SK-N-SH treated with all-trans-retinoic acid at 6 μM for 48 hours (cell line): ENCODE measurements around the gene ANK2.

Source experiments
- ARNTL ChIP-seq: fragments of 450-650 bp; formaldehyde crosslinking; IDR thresholded peaks from 2 replicates; pipeline ENCODE4 v1.5.0; 2020; ENCODE audit warnings: low read depth, mild to moderate bottlenecking, moderate library complexity, borderline replicate concordance
- BACH2 ChIP-seq: fragments of 250-450 bp; sonication (Bioruptor Pico); IDR thresholded peaks from 2 replicates; pipeline ENCODE4 v1.9.0; 2021; ENCODE audit warnings: mild to moderate bottlenecking, borderline replicate concordance
- CREB5 ChIP-seq: fragments of 250-450 bp; sonication (Bioruptor Pico); IDR thresholded peaks from 2 replicates; pipeline ENCODE4 v1.5.1; 2020; ENCODE audit warnings: low read depth, mild to moderate bottlenecking, moderate library complexity
- CSDC2 ChIP-seq: fragments of 250-450 bp; sonication (Bioruptor Pico); IDR thresholded peaks from 2 replicates; pipeline ENCODE4 v1.5.0; 2020; ENCODE audit warnings: mild to moderate bottlenecking, moderate library complexity
- ISL1 ChIP-seq: fragments of 250-450 bp; sonication (Bioruptor Pico); IDR thresholded peaks from 2 replicates; pipeline ENCODE4 v2.1.2; 2022; ENCODE audit warnings: mild to moderate bottlenecking, moderate library complexity
- POU6F1 ChIP-seq: fragments of 250-450 bp; sonication (Bioruptor Pico); IDR thresholded peaks from 2 replicates; pipeline ENCODE4 v1.8.0; 2021; ENCODE audit warnings: low read depth, mild to moderate bottlenecking, moderate library complexity, borderline replicate concordance
- PPARA ChIP-seq: fragments of 250-450 bp; sonication (Bioruptor Pico); IDR thresholded peaks from 2 replicates; pipeline ENCODE4 v1.5.0; 2020; ENCODE audit warnings: mild to moderate bottlenecking, borderline replicate concordance
- RARB ChIP-seq: fragments of 250-450 bp; sonication (Bioruptor Pico); IDR thresholded peaks from 2 replicates; pipeline ENCODE4 v1.8.0; 2021; ENCODE audit warnings: mild to moderate bottlenecking, moderate library complexity
- SNAI2 ChIP-seq: fragments of 250-450 bp; sonication (Bioruptor Pico); IDR thresholded peaks from 2 replicates; pipeline ENCODE4 v1.5.0; 2020; ENCODE audit warnings: mild to moderate bottlenecking, moderate library complexity
- TCF4 ChIP-seq: fragments of 250-450 bp; sonication (Bioruptor Pico); IDR thresholded peaks from 2 replicates; pipeline ENCODE4 v1.8.0; 2021; ENCODE audit warnings: mild to moderate bottlenecking, moderate library complexity, borderline replicate concordance
- TSHZ2 ChIP-seq: fragments of 250-450 bp; sonication (Bioruptor Pico); IDR thresholded peaks from 2 replicates; pipeline ENCODE4 v1.5.0; 2020; ENCODE audit warnings: mild to moderate bottlenecking, moderate library complexity
- ZC3H10 ChIP-seq: fragments of 250-450 bp; sonication (Bioruptor Pico); IDR thresholded peaks from 2 replicates; pipeline ENCODE4 v1.5.1; 2021; ENCODE audit warnings: mild to moderate bottlenecking, moderate library complexity
- ZFP3 ChIP-seq: fragments of 250-450 bp; sonication (Bioruptor Pico); IDR thresholded peaks from 2 replicates; pipeline ENCODE4 v1.5.0; 2020; ENCODE audit warnings: mild to moderate bottlenecking, moderate library complexity
- ZNF8 ChIP-seq: fragments of 450-650 bp; formaldehyde crosslinking; IDR thresholded peaks from 2 replicates; pipeline ENCODE4 v1.5.0; 2020; ENCODE audit warnings: mild to moderate bottlenecking, moderate library complexity

- TF ChIP-seq ARNTL (CRISPR knock-in tag): no peak
- TF ChIP-seq RARB (CRISPR knock-in tag): no peak
- no peak for TF ChIP-seq ISL1 (CRISPR knock-in tag)
- TF ChIP-seq CSDC2 (CRISPR knock-in tag): no peak
- TF ChIP-seq ZFP3 (CRISPR knock-in tag): no peak
- no peak for TF ChIP-seq TSHZ2
- no peak for TF ChIP-seq TCF4 (CRISPR knock-in tag)
- no peak for TF ChIP-seq PPARA (CRISPR knock-in tag)
- no peak for TF ChIP-seq SNAI2 (CRISPR knock-in tag)
- TF ChIP-seq ZC3H10 (CRISPR knock-in tag): no peak
- TF ChIP-seq CREB5 (CRISPR knock-in tag): no peak
- TF ChIP-seq ZNF8: no peak
- no peak for TF ChIP-seq POU6F1 (CRISPR knock-in tag)
- no peak for TF ChIP-seq BACH2 (CRISPR knock-in tag)
These were observed 21.8 kb downstream of the ANK2 start for GRCh38 chr4:113071274-113071673.
